OCI-LY1 (cell line): Measurements from ENCODE around the gene GNAQ.

Experiments
- EZH2 ChIP-seq: fragments of 200-600 bp; sonication (generic), shearing (Covaris generic); IDR thresholded peaks from 2 replicates; pipeline ENCODE4 v1.8.0; 2017; ENCODE audit warnings: borderline replicate concordance, mixed run types, mild to moderate bottlenecking, antibody characterized with exemption, low read length, moderate library complexity, mixed read lengths
- TF ChIP-seq, protein P1 (sequence below): fragments of 200-600 bp; sonication (generic), shearing (Covaris generic); IDR thresholded peaks from 2 replicates; pipeline ENCODE4 v1.5.1; 2017; ENCODE audit warnings: mild to moderate bottlenecking, antibody characterized with exemption, low read length, moderate library complexity, mixed read lengths

DNA sequence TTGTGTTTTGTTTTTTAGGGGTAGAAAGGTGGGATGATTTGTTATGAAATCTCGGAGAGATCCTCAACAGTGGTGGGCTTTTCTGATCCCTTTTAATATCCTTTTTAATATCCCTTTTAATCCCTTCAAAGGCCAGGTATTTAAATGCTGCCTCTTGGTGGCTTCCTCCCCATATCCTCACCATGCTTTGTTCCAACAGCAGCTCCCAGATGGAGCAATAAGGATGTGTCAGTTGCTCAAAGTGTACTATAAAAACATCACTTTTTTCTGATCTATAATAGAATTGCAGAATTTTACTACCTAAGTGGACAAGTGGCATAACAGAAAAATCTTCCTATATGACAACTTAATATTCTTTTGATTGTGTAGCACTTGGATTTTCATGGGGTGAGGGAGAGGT is 160.1 kb downstream of the GNAQ start:
- TF ChIP-seq, protein P1, sequence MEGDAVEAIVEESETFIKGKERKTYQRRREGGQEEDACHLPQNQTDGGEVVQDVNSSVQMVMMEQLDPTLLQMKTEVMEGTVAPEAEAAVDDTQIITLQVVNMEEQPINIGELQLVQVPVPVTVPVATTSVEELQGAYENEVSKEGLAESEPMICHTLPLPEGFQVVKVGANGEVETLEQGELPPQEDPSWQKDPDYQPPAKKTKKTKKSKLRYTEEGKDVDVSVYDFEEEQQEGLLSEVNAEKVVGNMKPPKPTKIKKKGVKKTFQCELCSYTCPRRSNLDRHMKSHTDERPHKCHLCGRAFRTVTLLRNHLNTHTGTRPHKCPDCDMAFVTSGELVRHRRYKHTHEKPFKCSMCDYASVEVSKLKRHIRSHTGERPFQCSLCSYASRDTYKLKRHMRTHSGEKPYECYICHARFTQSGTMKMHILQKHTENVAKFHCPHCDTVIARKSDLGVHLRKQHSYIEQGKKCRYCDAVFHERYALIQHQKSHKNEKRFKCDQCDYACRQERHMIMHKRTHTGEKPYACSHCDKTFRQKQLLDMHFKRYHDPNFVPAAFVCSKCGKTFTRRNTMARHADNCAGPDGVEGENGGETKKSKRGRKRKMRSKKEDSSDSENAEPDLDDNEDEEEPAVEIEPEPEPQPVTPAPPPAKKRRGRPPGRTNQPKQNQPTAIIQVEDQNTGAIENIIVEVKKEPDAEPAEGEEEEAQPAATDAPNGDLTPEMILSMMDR, result no peak
- TF ChIP-seq EZH2, result no peak
